ENCODE results near the gene EFTUD2.

- TF ChIP-seq CTCF (IDR thresholded peaks at IDR 0.05) (no peak), POLR2A (IDR thresholded peaks at IDR 0.05) (no peak)
Measured at GRCh38 chr17:44948315-44948795, 49.1 kb upstream of the EFTUD2 start.
